ENCODE results near the gene LTBP3. TPM values are rescaled to one million over a fixed set of nuclear protein-coding genes. Genes with fewer than 3 reads are reported as not detected.

The LTBP3 gene
- total and polyA plus RNA-seq, 2 experiments from 2014 or later: 53.7 to 85.3 TPM

DNA sequence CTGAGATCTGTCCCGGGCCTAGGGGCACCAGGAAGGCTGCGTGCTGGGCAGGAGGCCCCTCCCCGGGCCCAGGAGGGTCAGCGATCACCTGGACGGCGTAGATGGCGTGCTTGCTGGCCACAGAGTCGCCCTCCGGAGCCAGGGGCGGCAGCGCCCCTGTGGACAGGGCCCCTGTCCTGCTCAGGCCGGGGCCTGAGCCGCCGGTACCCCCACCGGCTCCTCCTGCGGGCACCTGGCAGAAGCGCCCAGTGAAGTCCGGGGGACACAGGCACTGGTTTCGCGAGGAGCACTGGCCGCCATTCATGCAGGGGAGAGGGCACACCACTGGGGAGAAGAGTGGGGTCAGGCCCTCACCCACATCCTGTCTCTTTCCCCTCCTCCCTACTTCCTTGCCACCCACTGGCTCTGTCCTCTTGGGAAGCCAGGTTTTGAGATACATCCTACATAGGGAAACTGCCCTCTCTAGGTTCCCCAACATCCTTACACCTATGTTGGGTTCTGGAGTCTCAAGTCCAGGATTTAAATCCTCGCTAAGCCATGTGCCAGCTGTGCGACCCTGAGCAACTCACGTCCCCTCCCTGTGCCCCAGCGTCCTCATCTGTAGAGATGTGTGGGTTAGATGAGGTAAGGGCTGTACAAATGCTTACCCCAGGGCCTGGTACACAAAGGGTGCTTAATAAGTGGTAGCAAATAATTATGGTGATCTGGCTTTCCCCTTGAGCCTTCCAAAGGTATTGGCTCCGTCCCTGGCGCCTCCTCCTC, 3.9 kb downstream of the LTBP3 start:
- Histone ChIP-seq H3K9me3 (ENCODE audit: low read depth) (no peaks in the 10 kb centered on the region), H3K4me1 (ENCODE audit: insufficient read depth) (peaks cover 40% of the 10 kb centered on the region), H2AFZ (no peak overlapping the region), H3K27ac (no peak overlapping the region), H3K9me2 (replicated peaks; ENCODE audit: insufficient read depth) (no peaks in the 10 kb centered on the region), H3K79me2 (peaks cover 29% of the 10 kb centered on the region), H3K27me3 (no peaks in the 10 kb centered on the region), H3K36me3 (replicated peaks; ENCODE audit: insufficient read depth, low read depth) (no peaks in the 10 kb centered on the region), H3K4me2 (peak overlapping the region; percentile 33), H3K4me3 (no peak overlapping the region), H4K20me1 (ENCODE audit: insufficient read depth, poor library complexity, severe bottlenecking) (no peaks in the 10 kb centered on the region)
- DNase-seq (ENCODE audit: low spot score): no peak
- TF ChIP-seq EZH2 (IDR thresholded peaks at IDR 0.05; ENCODE audit: borderline replicate concordance) (no peak), EZH2phosphoT487 (IDR thresholded peaks at IDR 0.05; ENCODE audit: low read depth, severe bottlenecking, unreplicated experiment) (no peak)
- TF ChIP-seq, protein P1, sequence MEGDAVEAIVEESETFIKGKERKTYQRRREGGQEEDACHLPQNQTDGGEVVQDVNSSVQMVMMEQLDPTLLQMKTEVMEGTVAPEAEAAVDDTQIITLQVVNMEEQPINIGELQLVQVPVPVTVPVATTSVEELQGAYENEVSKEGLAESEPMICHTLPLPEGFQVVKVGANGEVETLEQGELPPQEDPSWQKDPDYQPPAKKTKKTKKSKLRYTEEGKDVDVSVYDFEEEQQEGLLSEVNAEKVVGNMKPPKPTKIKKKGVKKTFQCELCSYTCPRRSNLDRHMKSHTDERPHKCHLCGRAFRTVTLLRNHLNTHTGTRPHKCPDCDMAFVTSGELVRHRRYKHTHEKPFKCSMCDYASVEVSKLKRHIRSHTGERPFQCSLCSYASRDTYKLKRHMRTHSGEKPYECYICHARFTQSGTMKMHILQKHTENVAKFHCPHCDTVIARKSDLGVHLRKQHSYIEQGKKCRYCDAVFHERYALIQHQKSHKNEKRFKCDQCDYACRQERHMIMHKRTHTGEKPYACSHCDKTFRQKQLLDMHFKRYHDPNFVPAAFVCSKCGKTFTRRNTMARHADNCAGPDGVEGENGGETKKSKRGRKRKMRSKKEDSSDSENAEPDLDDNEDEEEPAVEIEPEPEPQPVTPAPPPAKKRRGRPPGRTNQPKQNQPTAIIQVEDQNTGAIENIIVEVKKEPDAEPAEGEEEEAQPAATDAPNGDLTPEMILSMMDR (IDR thresholded peaks at IDR 0.05; ENCODE audit: poor library complexity): no peak
- 84% methylated on average over 27 of the region's 27 CpGs for WGBS (ENCODE audit: low lambda C conversion rate, missing lambda C conversion rate)

DNA sequence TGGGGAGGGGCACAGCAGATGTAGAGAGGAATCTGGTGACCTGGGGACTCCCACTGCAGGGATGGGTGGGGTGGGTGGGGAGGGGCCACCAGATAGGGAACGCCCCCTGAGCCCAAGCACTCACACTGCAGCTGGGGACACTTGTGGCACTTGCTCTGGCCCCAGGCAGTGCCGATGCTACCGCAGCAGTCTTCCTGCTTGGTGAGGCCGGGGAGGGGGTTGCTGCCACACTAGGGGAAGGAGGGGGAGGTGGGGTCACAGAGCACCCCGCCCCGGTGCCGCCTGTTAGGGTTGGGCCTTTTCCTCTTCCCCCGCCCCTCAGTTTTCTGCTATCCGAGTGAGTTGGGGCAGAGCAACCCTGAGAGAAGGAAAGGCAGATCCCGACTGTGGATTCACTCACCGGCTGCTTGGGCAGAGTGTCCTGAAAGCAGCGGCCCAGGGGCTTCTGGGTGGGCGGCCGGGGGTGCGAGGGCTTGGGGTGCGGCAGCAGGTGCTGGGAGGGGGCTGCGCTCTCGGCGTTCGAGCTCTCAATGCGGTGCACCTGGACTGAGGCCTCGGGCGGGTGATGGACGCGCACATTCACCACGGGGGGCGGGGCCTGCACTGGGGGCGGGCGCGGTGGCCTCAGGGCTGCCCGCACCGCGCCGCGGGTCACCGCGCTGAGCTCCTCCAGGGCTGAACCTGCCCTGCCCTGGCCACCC, 4.7 kb downstream of the LTBP3 start:
- no peaks in the 10 kb centered on the region for H3K9me2 ChIP-seq (replicated peaks; ENCODE audit: insufficient read depth)
- no peak overlapping the region for H3K27ac ChIP-seq
- no peak overlapping the region for H2AFZ ChIP-seq
- H3K4me3 ChIP-seq: no peak overlapping the region
- no peaks in the 10 kb centered on the region for H3K36me3 ChIP-seq (replicated peaks; ENCODE audit: insufficient read depth, low read depth)
- H3K4me1 ChIP-seq (ENCODE audit: insufficient read depth): peaks cover 33% of the 10 kb centered on the region
- no peak for DNase-seq (ENCODE audit: low spot score)
- TF ChIP-seq, protein P1 (IDR thresholded peaks at IDR 0.05; ENCODE audit: poor library complexity): no peak
- TF ChIP-seq EZH2 (IDR thresholded peaks at IDR 0.05; ENCODE audit: borderline replicate concordance) (no peak), EZH2phosphoT487 (IDR thresholded peaks at IDR 0.05; ENCODE audit: low read depth, severe bottlenecking, unreplicated experiment) (no peak)
- 40% methylated on average over 20 of the region's 37 CpGs for WGBS (ENCODE audit: low lambda C conversion rate, missing lambda C conversion rate)
- peaks cover 29% of the 10 kb centered on the region for H3K79me2 ChIP-seq
- no peaks in the 10 kb centered on the region for H3K9me3 ChIP-seq (ENCODE audit: low read depth)
- H3K27me3 ChIP-seq: no peaks in the 10 kb centered on the region
- H3K4me2 ChIP-seq: peak overlapping the region; percentile 33
- no peaks in the 10 kb centered on the region for H4K20me1 ChIP-seq (ENCODE audit: insufficient read depth, poor library complexity, severe bottlenecking)

DNA sequence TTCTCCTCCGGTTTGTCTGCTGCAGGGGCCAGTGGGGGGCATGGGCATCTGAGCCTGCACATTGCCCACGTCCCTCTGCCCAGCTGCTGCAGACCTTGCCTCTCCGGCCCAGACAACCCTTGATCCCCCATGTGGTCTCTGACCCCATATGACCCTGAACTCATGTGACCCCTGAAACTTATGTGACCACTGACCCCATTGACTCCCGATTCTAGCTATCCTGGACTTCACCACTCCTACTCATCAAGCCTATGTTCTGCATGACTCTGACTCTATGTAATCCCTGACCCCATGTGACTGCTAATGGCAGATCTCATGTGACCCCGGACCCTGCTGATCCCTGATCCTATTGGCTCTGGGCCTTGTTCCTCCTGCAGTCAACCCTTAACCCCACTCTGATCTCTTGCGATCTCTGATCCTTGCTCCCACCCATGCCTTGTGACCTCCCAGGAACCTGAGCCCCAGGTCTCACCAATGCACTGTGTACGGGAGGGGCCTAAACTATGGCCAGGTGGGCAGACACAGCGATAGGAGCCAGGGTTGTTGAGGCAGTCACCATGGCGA, 5.7 kb downstream of the LTBP3 start:
- Histone ChIP-seq H3K4me1 (ENCODE audit: insufficient read depth) (peaks cover 32% of the 10 kb centered on the region), H3K4me2 (no peak overlapping the region), H4K20me1 (ENCODE audit: insufficient read depth, poor library complexity, severe bottlenecking) (no peaks in the 10 kb centered on the region), H3K36me3 (replicated peaks; ENCODE audit: insufficient read depth, low read depth) (no peaks in the 10 kb centered on the region), H3K27me3 (no peaks in the 10 kb centered on the region), H3K4me3 (no peak overlapping the region), H3K27ac (no peak overlapping the region), H2AFZ (no peak overlapping the region), H3K9me3 (ENCODE audit: low read depth) (no peaks in the 10 kb centered on the region), H3K79me2 (peaks cover 29% of the 10 kb centered on the region), H3K9me2 (replicated peaks; ENCODE audit: insufficient read depth) (no peaks in the 10 kb centered on the region)
- 90% methylated on average over 9 of the region's 9 CpGs for WGBS (ENCODE audit: low lambda C conversion rate, missing lambda C conversion rate)
- no peak for DNase-seq (ENCODE audit: low spot score)
- TF ChIP-seq EZH2phosphoT487 (IDR thresholded peaks at IDR 0.05; ENCODE audit: low read depth, severe bottlenecking, unreplicated experiment): no peak
- TF ChIP-seq EZH2 (IDR thresholded peaks at IDR 0.05; ENCODE audit: borderline replicate concordance): no peak
- TF ChIP-seq, protein P1 (IDR thresholded peaks at IDR 0.05; ENCODE audit: poor library complexity): no peak
